ENCODE results near the gene BRIX1. TPM values are rescaled to one million over a fixed set of nuclear protein-coding genes. Genes with fewer than 3 reads are reported as not detected.

The BRIX1 gene
- total and polyA plus RNA-seq, 2 donors: 32.8 to 40.6 TPM

DNA sequence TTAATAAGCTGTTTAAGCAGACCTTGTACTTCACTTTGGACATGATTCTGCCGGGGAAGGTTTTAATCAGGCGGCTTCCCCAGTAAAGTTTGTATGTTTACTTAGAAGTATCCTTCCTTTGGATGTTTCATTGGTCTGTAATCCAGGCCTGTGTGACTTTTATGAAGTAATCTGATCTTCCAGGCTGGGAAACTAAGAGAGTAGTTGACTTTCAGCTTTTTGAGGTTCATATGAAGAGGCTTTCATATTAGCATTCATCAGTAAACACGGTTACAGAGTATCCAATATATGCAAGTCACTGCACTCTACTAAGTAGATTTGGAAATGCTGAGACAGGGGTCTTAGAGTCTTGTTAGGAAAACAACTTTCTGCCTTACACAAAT, 14.9 kb downstream of the BRIX1 start:
- Histone ChIP-seq H3K36me3 (ENCODE audit: control insufficient read depth in 2 of 2, insufficient read depth in 2 of 2, low read length in 1 of 2) (peaks cover 0 to 12% of the 10 kb centered on the region in 2 donors), H3K4me1 (ENCODE audit: control insufficient read depth in 2 of 2, insufficient read depth in 2 of 2, low read length in 2 of 2) (peaks cover 4 to 6% of the 10 kb centered on the region in 2 donors), H3K27me3 (ENCODE audit: control insufficient read depth in 2 of 2, insufficient read depth in 1 of 2, low read length in 1 of 2) (no peaks in the 10 kb centered on the region), H3K27ac (ENCODE audit: low read depth in 1 of 2, low read length in 1 of 2) (peak overlapping the region in 1 of 2 donors; percentile 82), H3K9me3 (ENCODE audit: control insufficient read depth in 2 of 2, insufficient read depth in 1 of 2, low read length in 1 of 2) (no peaks in the 10 kb centered on the region), H3K4me3 (ENCODE audit: low read length in 2 of 2) (peak overlapping the region; percentile 71 to 79)
- DNase-seq (ENCODE audit: low read depth in 6 of 9, low spot score in 9 of 9): no peak
- WGBS: 3% methylated on average over 3 of the region's 3 CpGs

DNA sequence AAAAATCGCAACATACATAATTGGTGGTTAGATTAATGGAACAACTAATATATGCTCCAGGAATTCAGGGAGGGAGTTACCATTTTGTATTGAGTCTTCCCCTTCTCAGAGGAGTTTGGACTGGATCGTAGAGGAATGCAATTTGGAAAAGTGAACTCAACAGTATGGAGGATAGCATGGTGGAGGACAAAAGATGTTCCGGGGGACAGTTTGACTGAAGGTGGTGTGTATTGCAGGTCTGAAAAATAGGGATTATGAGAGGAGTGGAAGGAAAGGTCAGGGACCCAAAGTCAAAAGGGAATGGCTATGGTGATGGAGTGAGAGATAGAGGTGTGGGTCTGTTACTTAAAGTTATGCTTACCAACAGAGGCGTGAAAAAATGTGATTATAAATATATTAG, 15.4 kb downstream of the BRIX1 start:
- Histone ChIP-seq H3K4me1 (ENCODE audit: control insufficient read depth in 2 of 2, insufficient read depth in 2 of 2, low read length in 2 of 2) (peaks cover 4 to 6% of the 10 kb centered on the region in 2 donors), H3K27me3 (ENCODE audit: control insufficient read depth in 2 of 2, insufficient read depth in 1 of 2, low read length in 1 of 2) (no peaks in the 10 kb centered on the region), H3K4me3 (ENCODE audit: low read length in 2 of 2) (peak overlapping the region; percentile 71 to 79), H3K27ac (ENCODE audit: low read depth in 1 of 2, low read length in 1 of 2) (no peak overlapping the region), H3K36me3 (ENCODE audit: control insufficient read depth in 2 of 2, insufficient read depth in 2 of 2, low read length in 1 of 2) (peaks cover 0 to 9% of the 10 kb centered on the region in 2 donors), H3K9me3 (ENCODE audit: control insufficient read depth in 2 of 2, insufficient read depth in 1 of 2, low read length in 1 of 2) (no peaks in the 10 kb centered on the region)
- DNase-seq (ENCODE audit: low read depth in 6 of 9, low spot score in 9 of 9): no peak
- WGBS: 94% methylated on average over 4 of the region's 4 CpGs

DNA sequence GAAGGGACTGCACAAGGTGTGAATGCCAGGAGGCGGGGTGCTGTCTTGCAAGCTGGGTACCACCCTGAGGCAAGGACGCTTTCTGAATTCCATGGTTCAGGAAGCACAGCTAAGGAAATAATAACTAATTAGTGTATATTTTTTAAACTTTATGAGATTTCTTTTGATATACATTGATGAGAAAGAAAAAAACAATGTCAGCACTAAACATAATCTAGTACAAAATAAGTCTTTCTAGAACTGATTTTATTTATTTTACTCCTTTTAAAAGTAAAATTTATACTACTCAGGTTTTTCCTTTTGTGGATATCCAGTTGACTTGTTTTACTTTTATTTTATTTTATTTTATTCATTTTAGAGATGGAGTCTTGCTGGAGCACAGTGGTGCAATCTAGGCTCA, 17.4 kb downstream of the BRIX1 start:
- 97% methylated on average over 2 of the region's 2 CpGs for WGBS
- no peak for DNase-seq (ENCODE audit: low read depth in 6 of 9, low spot score in 9 of 9)

DNA sequence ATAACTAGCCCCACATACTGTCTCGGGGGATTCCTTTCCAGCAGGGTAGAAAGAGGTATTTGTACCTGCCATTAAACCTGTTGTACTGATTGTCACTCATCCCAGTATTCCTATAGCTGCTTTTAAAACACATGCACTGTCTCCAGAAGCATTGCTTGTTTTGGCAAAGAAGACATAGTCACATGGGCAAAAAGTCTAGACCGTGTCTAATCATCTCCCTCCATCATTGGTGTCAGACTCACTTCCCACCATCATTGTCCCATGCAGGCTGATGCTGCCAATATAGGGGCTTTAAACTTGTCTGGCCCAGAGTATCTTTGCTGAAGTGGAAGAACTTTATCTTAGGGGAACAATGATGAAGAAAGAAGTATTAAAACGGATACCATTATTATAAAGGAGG, 26.4 kb downstream of the BRIX1 start:
- Histone ChIP-seq H3K4me3 (ENCODE audit: low read length in 2 of 2) (no peak overlapping the region), H3K4me1 (ENCODE audit: control insufficient read depth in 2 of 2, insufficient read depth in 2 of 2, low read length in 2 of 2) (no peaks in the 10 kb centered on the region), H3K27ac (ENCODE audit: low read depth in 1 of 2, low read length in 1 of 2) (no peak overlapping the region), H3K27me3 (ENCODE audit: control insufficient read depth in 2 of 2, insufficient read depth in 1 of 2, low read length in 1 of 2) (no peaks in the 10 kb centered on the region), H3K36me3 (ENCODE audit: control insufficient read depth in 2 of 2, insufficient read depth in 2 of 2, low read length in 1 of 2) (peaks cover 25 to 49% of the 10 kb centered on the region in 2 donors), H3K9me3 (ENCODE audit: control insufficient read depth in 2 of 2, insufficient read depth in 1 of 2, low read length in 1 of 2) (no peaks in the 10 kb centered on the region)
- no peak for DNase-seq (ENCODE audit: low read depth in 6 of 9, low spot score in 9 of 9)
- 98% methylated on average over 3 of the region's 3 CpGs for WGBS

More for the DNA sequence above, 17.4 kb downstream of the BRIX1 start:
- Histone ChIP-seq H3K9me3 (ENCODE audit: control insufficient read depth in 2 of 2, insufficient read depth in 1 of 2, low read length in 1 of 2) (no peaks in the 10 kb centered on the region), H3K4me1 (ENCODE audit: control insufficient read depth in 2 of 2, insufficient read depth in 2 of 2, low read length in 2 of 2) (peaks cover 4 to 6% of the 10 kb centered on the region in 2 donors), H3K27me3 (ENCODE audit: control insufficient read depth in 2 of 2, insufficient read depth in 1 of 2, low read length in 1 of 2) (no peaks in the 10 kb centered on the region), H3K4me3 (ENCODE audit: low read length in 2 of 2) (no peak overlapping the region), H3K36me3 (ENCODE audit: control insufficient read depth in 2 of 2, insufficient read depth in 2 of 2, low read length in 1 of 2) (peaks cover 9 to 18% of the 10 kb centered on the region in 2 donors), H3K27ac (ENCODE audit: low read depth in 1 of 2, low read length in 1 of 2) (no peak overlapping the region)

DNA sequence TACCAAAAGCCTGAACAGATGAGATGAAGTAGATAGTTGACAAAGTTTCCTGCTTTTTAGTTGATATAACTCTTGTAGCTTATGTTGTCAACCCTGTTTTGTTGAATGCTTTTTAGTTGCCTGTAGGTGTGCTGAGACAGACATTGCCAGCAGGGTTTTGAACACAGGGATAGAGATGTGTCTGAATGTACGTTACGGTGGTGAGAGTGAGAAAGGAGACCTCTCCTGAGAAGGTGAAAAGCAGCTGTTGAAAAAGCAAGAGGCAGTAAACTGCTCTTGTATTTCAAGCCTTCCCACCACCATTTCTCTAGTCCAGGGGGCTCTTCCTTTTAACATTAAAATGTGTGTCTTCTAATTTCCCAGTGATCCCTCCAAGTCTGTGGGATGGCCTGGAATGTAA, 28.5 kb downstream of the BRIX1 start:
- no peak overlapping the region for H3K27ac ChIP-seq (ENCODE audit: low read depth in 1 of 2, low read length in 1 of 2)
- 100% methylated on average over 2 of the region's 2 CpGs for WGBS
- H3K36me3 ChIP-seq (ENCODE audit: control insufficient read depth in 2 of 2, insufficient read depth in 2 of 2, low read length in 1 of 2): peaks cover 14 to 39% of the 10 kb centered on the region in 2 donors

DNA sequence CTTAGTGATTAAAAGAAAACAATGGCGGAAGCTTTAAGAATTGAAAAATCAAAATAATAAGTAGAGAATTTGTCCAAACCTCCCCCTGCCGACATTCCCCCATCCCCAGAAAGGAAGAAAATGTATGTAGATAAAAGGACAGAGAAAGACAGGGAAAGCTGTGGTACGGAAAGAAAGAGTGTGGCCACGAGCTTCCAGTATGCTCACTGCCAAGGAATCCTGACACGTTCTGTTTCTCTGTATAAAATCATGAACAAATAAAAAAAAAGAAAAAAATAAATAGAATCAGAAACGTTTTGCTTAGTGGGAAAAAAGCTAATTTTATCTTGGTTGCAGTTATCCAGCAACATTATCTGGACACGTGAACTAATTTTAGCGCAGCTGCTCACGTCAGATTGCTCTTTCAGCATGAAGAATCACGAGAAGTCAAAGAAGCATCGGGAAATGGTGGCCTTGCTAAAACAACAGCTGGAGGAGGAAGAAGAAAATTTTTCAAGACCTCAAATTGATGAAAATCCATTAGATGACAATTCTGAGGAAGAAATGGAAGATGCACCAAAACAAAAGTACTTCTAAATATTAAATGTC, 29.0 kb downstream of the BRIX1 start:
- Histone ChIP-seq H3K27ac (ENCODE audit: low read depth in 1 of 2, low read length in 1 of 2) (no peak overlapping the region), H3K9me3 (ENCODE audit: control insufficient read depth in 2 of 2, insufficient read depth in 1 of 2, low read length in 1 of 2) (no peaks in the 10 kb centered on the region), H3K4me3 (ENCODE audit: low read length in 2 of 2) (no peak overlapping the region), H3K4me1 (ENCODE audit: control insufficient read depth in 2 of 2, insufficient read depth in 2 of 2, low read length in 2 of 2) (no peaks in the 10 kb centered on the region), H3K36me3 (ENCODE audit: control insufficient read depth in 2 of 2, insufficient read depth in 2 of 2, low read length in 1 of 2) (peaks cover 14 to 41% of the 10 kb centered on the region in 2 donors), H3K27me3 (ENCODE audit: control insufficient read depth in 2 of 2, insufficient read depth in 1 of 2, low read length in 1 of 2) (no peaks in the 10 kb centered on the region)
- DNase-seq (ENCODE audit: low read depth in 6 of 9, low spot score in 9 of 9): no peak
- WGBS: 97% methylated on average over 11 of the region's 11 CpGs

More for the DNA sequence above, 28.5 kb downstream of the BRIX1 start:
- no peak for DNase-seq (ENCODE audit: low read depth in 6 of 9, low spot score in 9 of 9)
- Histone ChIP-seq H3K9me3 (ENCODE audit: control insufficient read depth in 2 of 2, insufficient read depth in 1 of 2, low read length in 1 of 2) (no peaks in the 10 kb centered on the region), H3K4me3 (ENCODE audit: low read length in 2 of 2) (no peak overlapping the region), H3K4me1 (ENCODE audit: control insufficient read depth in 2 of 2, insufficient read depth in 2 of 2, low read length in 2 of 2) (no peaks in the 10 kb centered on the region), H3K27me3 (ENCODE audit: control insufficient read depth in 2 of 2, insufficient read depth in 1 of 2, low read length in 1 of 2) (no peaks in the 10 kb centered on the region)

DNA sequence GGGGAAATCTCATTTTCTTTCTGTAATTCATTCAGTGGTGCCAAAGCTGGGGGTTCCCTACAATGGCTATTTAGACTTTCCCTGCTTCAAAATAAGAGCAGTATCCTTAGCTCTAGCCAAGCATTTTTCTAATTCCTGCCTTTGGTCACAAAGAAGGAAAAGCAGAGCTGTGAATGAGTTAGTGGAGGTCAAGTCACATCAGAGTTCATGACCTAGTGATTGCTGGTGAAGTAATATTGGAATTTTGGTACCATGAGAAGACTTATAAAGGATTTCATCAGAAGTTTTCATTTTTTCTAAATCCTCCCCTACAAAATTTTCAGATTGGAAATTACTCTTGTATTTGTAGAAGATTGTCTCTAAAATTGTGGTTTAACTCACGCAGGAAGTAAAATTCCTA, 41.8 kb downstream of the BRIX1 start:
- 100% methylated on average over 1 of the region's 1 CpG for WGBS
- no peak for DNase-seq (ENCODE audit: low read depth in 6 of 9, low spot score in 9 of 9)
- H3K4me1 ChIP-seq (ENCODE audit: control insufficient read depth in 2 of 2, insufficient read depth in 2 of 2, low read length in 2 of 2): no peaks in the 10 kb centered on the region
- no peaks in the 10 kb centered on the region for H3K9me3 ChIP-seq (ENCODE audit: control insufficient read depth in 2 of 2, insufficient read depth in 1 of 2, low read length in 1 of 2)
- H3K36me3 ChIP-seq (ENCODE audit: control insufficient read depth in 2 of 2, insufficient read depth in 2 of 2, low read length in 1 of 2): peaks cover 0 to 15% of the 10 kb centered on the region in 2 donors
- H3K27ac ChIP-seq (ENCODE audit: low read depth in 1 of 2, low read length in 1 of 2): no peak overlapping the region
- no peaks in the 10 kb centered on the region for H3K27me3 ChIP-seq (ENCODE audit: control insufficient read depth in 2 of 2, insufficient read depth in 1 of 2, low read length in 1 of 2)
- H3K4me3 ChIP-seq (ENCODE audit: low read length in 2 of 2): no peak overlapping the region

DNA sequence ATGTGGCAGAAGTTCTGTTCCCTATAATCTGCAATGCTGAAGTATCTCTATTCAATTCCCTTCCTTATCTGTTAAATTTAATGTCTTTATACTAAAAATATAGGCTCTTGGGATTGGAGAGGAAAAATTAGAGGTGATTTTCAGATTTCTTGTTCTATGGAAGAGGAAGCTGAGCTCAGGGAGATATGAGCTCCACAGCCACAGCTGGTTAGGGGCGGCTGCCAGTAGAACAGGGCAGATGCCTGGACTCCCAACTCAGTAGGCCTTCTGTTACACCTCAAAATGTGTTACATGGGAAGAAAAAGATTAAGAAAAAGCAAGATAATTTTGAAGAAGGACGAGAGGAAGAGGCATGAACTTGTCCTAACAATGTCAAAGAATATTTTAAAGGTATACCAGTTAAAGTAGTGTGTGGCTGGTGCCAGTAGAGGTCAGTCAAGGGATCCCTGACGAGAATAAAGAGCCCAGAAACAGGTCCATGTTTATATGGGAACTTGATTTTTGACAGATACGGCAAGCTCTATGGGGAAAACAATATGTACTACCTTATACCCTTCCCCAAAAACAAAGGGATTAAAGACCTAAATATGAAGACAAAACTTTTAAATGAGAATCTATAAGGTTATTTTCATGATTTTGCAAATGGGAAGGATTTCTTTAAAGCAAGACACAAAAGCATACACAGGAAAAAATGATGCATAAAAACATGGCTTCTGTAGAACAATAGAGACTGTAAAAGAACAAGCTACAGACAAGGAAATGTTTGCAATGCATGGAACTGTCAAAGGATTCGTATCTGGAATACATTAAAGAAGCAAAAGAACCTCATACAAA, 42.6 kb downstream of the BRIX1 start:
- no peak overlapping the region for H3K4me3 ChIP-seq (ENCODE audit: low read length in 2 of 2)
- DNase-seq (ENCODE audit: low read depth in 6 of 9, low spot score in 9 of 9): peak in 4 of 9 donors; percentile 1 to 19 (median 4)
- H3K4me1 ChIP-seq (ENCODE audit: control insufficient read depth in 2 of 2, insufficient read depth in 2 of 2, low read length in 2 of 2): no peaks in the 10 kb centered on the region
- no peaks in the 10 kb centered on the region for H3K27me3 ChIP-seq (ENCODE audit: control insufficient read depth in 2 of 2, insufficient read depth in 1 of 2, low read length in 1 of 2)
- no peak overlapping the region for H3K27ac ChIP-seq (ENCODE audit: low read depth in 1 of 2, low read length in 1 of 2)
- H3K9me3 ChIP-seq (ENCODE audit: control insufficient read depth in 2 of 2, insufficient read depth in 1 of 2, low read length in 1 of 2): no peaks in the 10 kb centered on the region
- H3K36me3 ChIP-seq (ENCODE audit: control insufficient read depth in 2 of 2, insufficient read depth in 2 of 2, low read length in 1 of 2): peaks cover 0 to 10% of the 10 kb centered on the region in 2 donors
- 77% methylated on average over 5 of the region's 5 CpGs for WGBS

DNA sequence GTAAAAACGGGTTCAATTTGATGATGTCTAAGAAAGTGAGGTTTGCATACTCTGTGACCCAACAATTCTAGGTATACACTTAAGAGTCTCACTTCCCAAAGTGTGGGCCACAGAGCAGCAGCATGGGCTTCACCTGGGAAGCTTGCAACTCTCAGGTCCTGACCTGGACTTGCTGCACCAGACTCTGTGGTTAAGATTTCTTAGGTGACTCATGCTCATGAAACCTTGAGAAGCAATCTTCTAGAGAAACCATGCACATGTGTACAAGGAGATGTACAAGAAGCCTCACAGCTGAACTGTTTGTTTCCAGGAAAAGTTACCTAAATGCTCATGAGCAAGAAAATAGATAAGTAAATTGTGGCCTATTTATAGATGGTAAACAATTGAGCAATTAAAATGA, 43.8 kb downstream of the BRIX1 start:
- no peak overlapping the region for H3K27ac ChIP-seq (ENCODE audit: low read depth in 1 of 2, low read length in 1 of 2)
- H3K4me3 ChIP-seq (ENCODE audit: low read length in 2 of 2): no peak overlapping the region
- no peaks in the 10 kb centered on the region for H3K9me3 ChIP-seq (ENCODE audit: control insufficient read depth in 2 of 2, insufficient read depth in 1 of 2, low read length in 1 of 2)
- no peaks in the 10 kb centered on the region for H3K27me3 ChIP-seq (ENCODE audit: control insufficient read depth in 2 of 2, insufficient read depth in 1 of 2, low read length in 1 of 2)
- H3K36me3 ChIP-seq (ENCODE audit: control insufficient read depth in 2 of 2, insufficient read depth in 2 of 2, low read length in 1 of 2): peaks cover 0 to 3% of the 10 kb centered on the region in 2 donors
- WGBS: 100% methylated on average over 1 of the region's 1 CpG
- no peaks in the 10 kb centered on the region for H3K4me1 ChIP-seq (ENCODE audit: control insufficient read depth in 2 of 2, insufficient read depth in 2 of 2, low read length in 2 of 2)
- no peak for DNase-seq (ENCODE audit: low read depth in 6 of 9, low spot score in 9 of 9)
